ENCODE measurements around the gene LGALS12.
"Not testable (repeated sequence)": the region's sequence is repeated elsewhere in the genome, so short reads cannot be mapped to it uniquely, and the experiment has no call there.

Gene LGALS12

DNA sequence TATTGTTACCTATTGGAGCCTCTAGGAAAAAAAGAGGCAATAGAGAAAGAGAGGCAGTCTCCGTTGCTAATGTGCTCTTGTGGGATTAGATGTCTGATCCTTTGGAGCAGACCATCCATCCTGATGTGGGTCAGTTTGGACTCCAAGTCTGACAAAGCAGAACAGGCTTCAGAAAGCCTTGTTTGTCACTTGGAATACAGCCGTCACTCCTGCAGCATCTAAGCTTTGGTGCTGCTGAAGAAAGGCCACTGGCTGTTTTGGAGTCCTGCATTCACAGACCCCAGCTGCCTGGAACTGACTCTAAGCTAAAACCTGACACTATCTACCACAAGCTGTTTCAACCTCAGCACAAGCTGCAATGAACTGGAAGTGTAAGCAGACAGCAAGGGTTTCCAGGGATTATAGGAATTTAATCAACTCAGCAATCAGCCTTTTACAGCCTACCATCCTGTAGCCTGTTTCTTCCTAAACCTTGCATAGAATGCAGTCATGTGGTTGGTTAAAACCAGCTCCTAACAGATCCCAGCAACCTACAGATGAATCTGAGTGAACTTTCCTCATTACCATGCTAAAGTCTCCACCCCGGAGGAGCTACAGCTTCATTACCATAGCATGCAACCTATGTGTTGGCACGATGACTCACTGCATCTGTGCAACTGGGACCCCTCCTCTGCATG, 27.1 kb downstream of the LGALS12 start:
- no peak for DNase-seq (ENCODE audit: low read depth in 2 of 2)

DNA sequence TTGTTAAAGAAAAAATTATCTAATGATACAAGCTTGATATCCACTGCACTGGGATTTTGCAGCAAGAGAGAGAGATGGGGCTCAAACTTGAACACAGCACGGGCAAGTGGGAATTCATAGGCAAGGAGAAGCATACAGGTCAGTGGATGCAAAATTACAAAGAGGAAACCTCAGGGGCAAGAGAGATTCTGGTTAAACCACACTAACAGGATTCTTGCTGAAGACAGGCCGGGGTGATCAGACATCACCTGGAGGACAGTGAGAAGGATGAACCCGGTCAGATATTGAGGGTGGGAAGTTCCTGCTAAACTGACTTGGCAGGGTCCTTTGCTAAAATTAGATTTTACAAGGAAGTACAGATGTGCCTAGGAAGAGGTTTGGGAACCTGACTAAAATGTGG, 28.2 kb downstream of the LGALS12 start:
- DNase-seq (ENCODE audit: low read depth in 2 of 2), result no peak

DNA sequence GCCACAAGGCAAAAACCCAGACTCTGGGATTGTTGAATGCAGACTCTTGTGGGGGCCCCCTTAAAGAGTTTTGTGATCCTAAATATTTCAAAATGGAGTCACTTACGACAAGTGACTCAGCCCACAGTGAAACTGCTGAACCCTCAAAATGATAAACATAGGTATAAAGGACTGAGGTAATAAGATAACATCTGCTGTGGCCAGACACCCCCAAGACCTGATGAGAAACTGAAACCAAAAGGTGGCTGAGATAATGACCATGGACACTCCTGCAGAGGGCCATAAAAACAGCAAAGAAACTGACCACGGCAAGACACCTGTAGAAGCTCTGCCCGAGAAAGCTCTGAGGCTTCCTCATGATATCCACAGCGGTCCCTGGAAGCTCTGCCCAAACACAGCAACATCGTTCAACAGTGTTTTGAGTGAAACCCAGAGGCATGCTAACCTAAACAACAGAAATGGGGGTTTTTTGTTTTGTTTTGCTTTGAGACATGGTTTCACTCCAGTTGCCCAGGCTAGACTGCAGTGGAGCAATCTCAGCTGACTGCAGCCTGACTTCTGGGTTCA, 29.1 kb downstream of the LGALS12 start:
- DNase-seq (ENCODE audit: low read depth in 2 of 2), result no peak

DNA sequence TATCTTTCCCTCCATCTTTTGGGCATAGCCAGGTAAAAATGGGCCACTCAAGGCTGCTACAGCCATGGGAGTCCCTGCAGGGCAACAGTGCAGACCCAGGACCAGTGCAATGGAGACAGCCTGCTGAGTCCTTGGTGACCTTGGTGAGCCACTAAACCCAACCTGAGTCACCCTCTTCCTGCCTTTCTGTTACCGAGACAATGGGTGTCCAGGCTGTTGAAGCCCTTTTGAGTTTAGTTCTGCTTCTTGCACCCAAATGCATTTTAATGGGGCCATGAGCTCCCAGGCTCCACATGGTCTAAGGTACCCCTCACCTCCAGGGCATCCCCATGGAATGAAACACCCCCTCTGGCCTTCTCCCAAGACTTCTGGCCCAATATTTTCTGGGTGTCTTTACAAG, 29.9 kb downstream of the LGALS12 start:
- DNase-seq (ENCODE audit: low read depth in 2 of 2), result no peak

DNA sequence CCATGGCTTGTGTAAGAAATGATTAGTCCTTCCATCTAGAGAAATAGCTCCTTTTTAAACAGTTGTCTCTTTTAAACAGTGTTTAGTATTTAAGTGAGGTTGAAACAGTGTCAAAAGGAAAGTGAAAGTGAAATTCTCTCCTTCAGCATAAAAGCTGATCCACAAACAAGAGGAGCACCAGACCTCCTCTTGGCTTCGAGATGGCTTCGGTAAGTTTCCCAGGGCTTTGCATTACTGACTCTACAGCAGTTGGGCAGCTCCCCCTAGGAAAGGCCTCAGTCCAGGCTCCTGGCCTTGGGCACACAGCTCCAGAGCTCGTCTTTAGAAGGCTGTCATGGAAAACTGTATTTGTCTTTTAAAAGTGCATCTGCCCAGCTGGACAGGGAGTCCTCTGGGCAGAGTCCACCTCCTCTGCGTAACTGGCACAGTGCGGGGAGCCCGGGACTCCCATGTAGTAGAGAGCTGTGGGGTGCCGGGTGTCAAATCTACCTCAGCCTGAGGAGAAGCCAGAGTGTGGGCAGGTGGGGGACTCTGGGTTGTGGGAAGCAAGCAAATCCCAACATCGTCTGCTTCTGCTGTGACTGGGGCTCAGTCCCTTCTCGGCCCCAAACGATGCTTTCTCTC, 30.9 kb downstream of the LGALS12 start, which contains the start of gene PLAAT4:
TSS of gene PLAAT4 (plus strand) at position 140 of the 624 bp plus-strand sequence. CDS start at position 201, 61 bp downstream.
- DNase-seq (ENCODE audit: low read depth in 2 of 2), result no peak

DNA sequence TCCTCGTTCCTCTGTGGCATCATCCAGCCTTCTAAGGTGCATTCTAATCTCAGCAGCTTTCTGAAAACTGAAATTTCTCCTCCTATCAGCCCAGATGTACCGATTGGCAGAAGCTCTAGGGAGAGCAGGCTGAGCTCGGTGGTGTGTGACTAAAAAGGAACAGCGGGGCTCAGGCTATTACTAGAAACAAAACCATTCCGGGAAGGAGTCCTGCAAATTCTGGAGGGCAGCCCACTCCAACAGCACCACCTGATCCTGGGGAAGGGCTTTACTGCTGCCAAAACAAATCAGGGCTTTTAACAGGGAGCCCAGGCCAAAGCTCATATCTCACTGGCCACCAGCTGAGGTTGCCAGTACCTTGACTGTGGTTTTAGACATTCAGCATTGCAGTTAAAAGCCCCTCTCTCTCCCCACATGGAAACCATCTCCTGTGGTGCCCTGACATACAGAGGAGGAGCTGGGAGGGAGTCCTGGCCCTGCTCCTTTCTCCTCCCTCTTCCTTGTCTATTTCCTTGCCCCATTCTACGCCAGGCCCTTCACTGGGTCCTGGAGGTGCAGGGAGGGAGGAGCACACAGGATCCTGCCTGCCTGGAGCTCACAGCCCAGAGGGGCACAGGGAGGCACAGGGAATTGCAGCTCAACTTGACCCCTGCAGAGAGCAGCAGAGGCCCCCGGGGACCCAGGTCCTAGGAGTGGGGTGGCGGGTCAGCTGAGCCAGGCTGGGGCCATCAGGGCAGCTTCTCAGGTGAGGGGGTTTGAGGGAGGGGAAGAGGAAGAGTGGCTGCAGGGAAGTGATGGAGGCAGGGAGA, 31.6 kb downstream of the LGALS12 start:
- DNase-seq (ENCODE audit: low read depth in 2 of 2), result no peak

DNA sequence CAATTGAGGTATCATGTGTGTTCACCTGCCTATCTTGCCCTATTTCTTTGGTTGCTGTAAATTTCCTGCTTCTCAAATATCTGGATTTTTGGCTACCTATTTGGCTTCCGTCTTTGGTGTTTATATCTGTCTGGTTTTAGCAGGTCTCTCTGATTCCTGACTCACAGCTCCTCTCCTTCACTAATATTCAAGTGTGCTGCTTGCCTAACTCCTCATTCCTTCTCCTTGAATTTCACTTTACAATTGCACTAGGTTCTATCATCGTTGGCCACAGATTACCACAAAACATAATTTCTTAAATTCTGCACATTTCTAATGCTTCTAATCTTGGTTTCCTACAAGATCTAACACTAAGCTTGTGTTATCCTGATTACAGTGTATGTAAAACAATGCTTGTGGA, 36.6 kb downstream of the LGALS12 start:
- not testable (repeated sequence) for DNase-seq (ENCODE audit: low read depth in 2 of 2)

DNA sequence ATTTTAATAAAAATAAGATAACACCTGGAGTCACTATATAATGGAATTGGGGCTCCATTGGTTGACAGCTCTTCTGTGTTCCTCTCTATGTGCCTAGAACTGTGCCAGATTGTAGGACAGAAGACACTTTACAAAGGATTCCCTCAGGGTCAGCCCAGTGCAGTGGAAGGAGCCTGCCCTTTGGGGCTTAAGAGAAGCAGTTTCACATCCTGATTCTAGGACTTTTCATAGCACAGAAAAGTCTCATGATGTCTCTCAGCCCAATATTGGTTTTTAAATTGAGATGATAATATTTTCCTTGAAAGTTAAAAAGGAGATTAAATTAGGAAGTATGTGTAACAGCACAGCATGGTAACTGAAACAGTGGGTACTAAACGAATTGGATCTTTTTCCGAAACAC, 37.8 kb downstream of the LGALS12 start:
- DNase-seq (ENCODE audit: low read depth in 2 of 2), result no peak

DNA sequence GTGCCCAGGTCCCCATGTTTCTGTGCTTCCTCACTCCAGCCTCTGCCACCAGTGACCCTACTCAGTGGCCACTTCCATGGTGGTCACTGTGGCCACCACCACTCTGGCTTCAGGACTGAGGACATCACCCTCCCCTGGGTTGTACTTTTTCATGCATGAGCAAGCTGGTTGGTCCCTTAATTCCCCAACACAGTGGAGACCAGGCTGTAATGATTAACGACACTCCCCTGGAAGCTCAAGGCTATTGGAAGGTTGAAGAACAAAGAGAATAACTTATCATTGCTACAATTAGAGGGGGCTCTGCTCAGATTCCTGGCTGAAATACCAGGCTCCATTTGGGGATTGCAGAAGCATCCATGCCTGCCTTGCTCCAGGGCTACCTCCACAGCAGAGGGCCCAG, 41.2 kb downstream of the LGALS12 start:
- DNase-seq (ENCODE audit: low read depth in 2 of 2), result no peak

DNA sequence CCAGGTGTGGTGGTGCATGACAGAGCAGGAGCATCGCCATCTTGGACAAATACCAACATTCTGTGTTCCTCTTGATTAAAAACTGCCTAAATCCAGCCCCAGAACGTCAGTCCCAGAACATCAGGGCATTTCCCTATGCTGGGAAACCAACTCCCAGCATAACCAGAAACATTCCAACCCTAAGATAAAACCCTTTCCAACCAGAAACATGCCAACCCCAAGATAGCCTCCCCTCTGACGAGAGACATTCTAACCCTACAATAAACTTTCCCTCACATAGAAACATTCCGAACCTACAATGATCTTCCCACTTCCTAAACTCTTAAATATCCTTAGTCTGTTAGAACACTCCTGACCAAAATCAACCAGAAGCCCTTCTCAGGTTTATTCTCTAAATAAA, 42.3 kb downstream of the LGALS12 start:
- no peak for DNase-seq (ENCODE audit: low read depth in 2 of 2)

DNA sequence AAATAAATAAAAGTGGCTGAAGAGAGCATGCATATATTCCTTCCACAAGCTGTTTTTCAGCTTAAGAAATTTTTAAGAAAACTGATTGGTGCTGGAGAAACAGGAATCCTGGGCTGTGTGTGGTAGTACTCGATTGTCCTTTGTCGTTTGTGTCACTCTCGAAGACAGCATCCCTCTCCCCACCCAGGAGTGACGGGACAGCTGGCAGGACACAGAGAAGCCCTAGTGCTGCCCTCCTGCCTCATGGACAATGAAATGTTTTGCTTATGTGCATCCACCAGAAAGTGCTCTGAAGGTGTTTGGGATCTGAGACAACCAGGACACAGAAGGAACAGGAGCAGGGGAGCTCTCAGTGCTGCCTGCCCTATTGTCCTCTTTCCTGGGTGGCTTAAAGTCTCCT, 43.5 kb downstream of the LGALS12 start:
- DNase-seq (ENCODE audit: low read depth in 2 of 2), result no peak

DNA sequence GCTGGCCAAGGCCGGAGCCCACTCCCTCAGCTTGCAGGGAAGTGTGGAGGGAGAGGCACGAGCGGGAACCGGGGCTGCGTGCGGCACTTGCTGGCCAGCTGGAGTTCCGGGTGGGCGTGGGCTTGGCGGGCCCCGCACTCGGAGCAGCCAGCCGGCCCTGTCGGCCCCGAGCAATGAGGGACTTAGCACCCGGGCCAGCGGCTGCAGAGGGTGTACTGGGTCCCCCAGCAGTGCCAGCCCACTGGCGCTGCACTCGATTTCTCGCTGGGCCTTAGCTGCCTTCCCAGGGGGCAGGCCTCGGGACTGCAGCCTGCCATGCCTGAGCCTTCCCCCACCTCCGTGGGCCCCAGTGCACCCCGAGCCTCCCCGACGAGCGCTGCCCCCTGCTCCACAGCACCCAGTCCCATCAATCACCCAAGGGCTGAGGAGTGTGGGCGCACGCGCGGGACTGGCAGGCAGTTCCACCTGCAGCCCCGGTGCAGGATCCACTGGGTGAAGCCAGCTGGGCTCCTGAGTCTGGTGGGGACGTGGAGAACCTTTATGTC, 44.3 kb downstream of the LGALS12 start:
- DNase-seq (ENCODE audit: low read depth in 2 of 2), result not testable (repeated sequence)

DNA sequence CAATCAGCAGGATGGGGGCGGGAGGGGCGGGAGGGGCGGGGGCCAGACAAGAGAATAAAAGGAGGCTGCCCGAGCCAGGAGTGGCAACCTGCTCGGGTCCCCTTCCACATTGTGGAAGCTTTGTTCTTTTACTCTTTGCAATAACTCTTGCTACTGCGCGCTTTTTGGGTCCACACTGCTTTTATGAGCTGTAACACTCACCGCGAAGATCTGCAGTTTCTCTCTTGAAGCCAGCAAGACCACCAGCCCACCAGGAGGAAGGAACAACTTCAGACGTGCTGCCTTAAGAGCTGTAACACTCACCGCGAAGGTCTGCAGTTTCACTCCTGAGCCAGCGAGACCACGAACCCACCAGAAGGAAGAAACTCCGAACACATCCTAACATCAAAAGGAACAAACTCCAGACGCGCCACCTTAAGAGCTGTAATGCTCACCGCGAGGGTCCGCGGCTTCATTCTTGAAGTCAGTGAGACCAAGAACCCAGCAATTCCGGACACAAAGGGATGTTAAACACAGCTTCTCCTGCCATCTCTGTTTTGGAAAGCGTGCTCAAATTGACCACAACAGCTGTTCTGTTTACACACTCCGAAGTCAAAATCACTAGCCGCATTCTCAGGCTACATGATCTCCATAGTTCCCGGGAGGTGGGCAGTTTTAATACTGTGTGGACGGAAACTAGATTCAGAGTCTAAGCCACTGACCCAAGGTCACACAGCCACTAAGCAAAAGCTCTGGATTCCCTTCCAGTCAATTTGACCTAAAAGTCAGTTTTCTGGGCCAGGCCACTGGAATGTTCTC, 45.4 kb downstream of the LGALS12 start:
- no peak for DNase-seq (ENCODE audit: low read depth in 2 of 2)

DNA sequence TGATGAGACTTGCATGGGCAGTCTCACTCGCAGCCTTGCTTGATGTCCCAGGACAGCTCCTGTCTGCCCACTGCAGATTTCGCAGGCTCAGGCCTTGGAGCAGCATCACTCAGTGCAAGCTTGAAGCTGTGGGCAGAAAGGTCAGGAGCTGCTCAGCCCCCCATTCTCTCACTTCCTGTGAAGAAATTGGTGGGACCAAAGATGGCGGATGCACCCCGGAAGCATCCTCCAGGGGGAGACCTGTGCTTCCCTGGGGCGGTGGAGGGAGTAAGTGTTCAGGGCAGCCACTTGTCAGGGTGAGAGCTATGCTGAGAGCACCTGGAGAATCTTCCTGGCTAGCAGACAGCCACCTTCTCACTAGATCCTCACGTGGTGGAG, 46.0 kb downstream of the LGALS12 start:
- DNase-seq (ENCODE audit: low read depth in 2 of 2), result no peak

DNA sequence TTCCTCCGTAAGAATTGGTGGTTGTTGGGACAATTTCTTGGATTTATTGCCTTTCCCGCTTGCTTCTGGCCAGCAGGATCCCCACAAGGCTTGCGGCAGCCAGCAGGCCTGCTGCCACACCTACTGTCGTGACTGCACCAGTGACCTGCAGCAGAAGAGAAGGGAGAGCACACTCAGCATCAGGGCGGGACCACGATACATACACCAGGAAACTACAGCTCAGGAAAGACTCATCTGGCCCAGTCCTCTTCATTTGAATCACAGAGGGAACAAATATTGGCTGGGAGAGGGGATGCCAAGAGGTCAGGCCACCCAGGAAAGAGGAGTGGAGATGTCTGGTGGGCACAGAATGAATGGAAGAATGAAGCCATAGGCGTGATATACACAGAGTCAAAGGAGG, 47.0 kb downstream of the LGALS12 start:
- DNase-seq (ENCODE audit: low read depth in 2 of 2), result no peak

DNA sequence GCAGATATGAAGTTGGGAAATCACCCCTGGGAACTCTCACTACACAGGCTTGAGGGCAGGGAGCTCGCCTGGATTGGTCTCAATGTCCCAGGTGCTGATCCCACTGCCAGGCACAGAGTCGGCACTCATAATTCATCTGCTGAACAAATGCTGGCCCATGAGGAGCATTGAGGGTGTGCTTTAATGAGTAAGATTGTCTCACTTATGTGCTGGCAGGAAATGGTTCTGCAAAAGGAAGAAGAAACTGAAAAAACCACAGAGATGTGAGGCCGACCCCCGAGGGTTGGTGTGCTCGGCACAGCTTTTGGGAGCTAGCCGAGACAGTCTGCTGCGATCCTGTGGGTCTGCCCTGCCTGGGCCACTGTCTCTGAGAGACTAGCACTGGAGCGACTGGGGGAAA, 47.9 kb downstream of the LGALS12 start:
- DNase-seq (ENCODE audit: low read depth in 2 of 2), result peak in 1 of 2 donors; percentile 43

DNA sequence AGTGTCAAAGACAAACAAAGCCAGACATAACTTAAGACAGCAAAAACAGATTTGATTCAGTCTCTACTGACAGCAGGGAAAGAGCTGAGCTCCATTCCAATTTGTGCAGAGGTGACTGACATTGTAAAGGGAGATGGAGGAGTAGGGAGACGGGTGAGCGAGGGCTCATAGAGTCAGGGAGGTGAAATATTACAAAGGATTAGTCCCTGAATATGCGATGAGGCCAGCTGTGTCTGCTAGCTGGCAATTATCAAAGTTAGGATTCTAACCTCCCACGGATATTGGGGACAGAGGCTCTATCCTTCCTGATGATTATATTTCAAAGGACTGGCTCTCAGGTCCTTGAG, 49.0 kb downstream of the LGALS12 start:
- no peak for DNase-seq (ENCODE audit: low read depth in 2 of 2)

DNA sequence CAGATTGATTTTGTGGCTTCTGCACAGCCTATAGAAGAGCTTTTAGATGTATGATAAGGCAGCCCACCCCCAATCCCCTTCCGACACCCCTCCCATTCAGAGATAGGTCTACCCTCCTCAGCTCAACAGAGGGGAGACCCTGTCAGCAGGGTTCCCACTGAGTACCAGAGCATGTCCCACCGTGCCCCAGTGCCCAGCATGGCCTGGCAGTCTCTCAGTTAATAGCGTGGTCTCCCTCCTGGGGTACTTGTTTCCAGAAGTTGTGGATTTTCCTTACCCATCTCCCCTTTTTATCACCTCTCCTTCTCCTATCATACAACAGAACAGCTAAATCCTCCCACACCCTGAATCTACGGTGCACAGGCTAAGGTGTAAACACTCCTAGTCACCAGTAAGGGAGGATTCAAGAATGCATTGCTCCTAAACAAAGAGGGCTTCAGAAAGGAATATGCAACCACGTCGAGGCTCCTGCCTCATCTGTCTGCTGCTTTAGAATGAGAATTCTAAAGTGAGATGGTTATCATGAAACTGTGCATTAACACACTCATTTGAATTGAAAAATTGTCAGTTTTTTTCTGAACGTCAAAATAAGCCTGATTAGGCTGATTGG, 50.6 kb downstream of the LGALS12 start:
- no peak for DNase-seq (ENCODE audit: low read depth in 2 of 2)

DNA sequence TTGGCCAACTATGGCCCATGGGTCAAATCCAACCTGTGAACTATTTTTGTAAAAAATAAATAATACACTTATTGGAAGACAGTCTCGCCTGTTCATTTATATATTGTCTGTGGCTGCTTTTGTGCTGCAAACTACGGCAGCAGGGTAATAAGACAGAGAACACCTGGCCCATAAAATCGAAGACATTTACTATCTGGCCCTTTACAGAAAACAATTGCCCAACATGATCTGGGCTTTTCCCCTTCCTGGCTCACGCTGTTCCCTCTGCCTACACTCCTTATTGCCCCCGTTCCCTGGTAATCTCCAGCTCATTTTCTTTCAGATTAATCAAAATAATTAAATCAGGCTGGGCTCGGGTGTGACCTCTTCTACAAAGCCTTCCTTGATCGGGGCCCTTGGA, 51.7 kb downstream of the LGALS12 start:
- no peak for DNase-seq (ENCODE audit: low read depth in 2 of 2)

DNA sequence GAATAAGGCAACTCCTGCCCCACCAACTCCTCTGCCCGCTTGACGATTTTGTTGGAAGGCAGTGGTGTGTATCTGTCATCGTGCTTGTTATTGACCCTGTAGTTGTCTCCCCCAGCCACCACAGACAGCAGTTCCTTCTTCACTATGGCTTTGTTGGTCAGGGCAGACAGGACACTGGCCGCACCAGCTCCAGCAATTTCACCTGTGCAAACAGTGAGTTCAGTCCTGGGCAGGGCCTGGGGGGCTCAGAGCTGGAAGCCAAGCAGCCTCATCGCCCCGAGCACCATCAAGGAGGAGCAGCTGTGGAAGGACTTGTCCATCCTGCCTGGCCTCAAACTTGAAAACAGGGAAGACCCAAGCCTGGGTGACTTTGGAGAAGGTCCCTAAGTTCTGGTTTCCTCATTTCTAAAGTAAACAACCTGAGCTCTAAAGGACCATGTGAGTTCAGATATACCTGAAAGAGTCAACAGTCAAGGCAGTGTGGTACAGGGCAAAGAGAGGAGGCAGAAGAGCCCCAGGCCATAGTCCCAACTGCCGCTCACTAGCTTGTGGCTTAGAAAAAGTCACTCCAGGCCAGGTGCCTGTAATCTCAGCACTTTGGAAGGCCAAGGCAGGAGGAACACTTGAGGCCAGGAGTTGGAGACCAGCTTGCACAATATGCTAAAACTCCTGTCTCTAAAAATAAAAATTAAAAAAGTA, 52.7 kb downstream of the LGALS12 start:
- no peak for DNase-seq (ENCODE audit: low read depth in 2 of 2)
